ENCODE measurements around the gene DNAJC25. TPM values are rescaled to one million over a fixed set of nuclear protein-coding genes. Genes with fewer than 3 reads are reported as not detected.
A peak's percentile ranks its signal among the peaks of the same experiment; 100 is the strongest.

Gene DNAJC25
- total and polyA plus RNA-seq, 2 of the 13 experiments (the other 11 are each of a cell fraction or from before 2014, with no cell fraction given) = 5.7 to 10.2 TPM

- TF ChIP-seq ZNF564 (CRISPR knock-in tag; IDR thresholded peaks at IDR 0.05) (no peak), ZNF547 (CRISPR knock-in tag; IDR thresholded peaks at IDR 0.05) (peak; percentile 54), TEAD3 (CRISPR knock-in tag; optimal IDR thresholded peaks at IDR 0.05; ENCODE audit: borderline replicate concordance) (peak; percentile 7), NCOA2 (CRISPR knock-in tag; IDR thresholded peaks at IDR 0.05) (peak; percentile 23; the same call in 1 of the 2 replicates), HMGA1 (CRISPR knock-in tag; conservative IDR thresholded peaks at IDR 0.05) (no peak), ZNF850 (CRISPR knock-in tag; conservative IDR thresholded peaks at IDR 0.05) (0 out of 2 replicates have a peak, but pooled peaks have one; percentile 28), ZNF615 (CRISPR knock-in tag; IDR thresholded peaks at IDR 0.05; ENCODE audit: borderline replicate concordance) (0 out of 2 replicates have a peak, but pooled peaks have one; percentile 34), ZNF766 (CRISPR knock-in tag; IDR thresholded peaks at IDR 0.05; ENCODE audit: borderline replicate concordance) (no peak), ONECUT2 (CRISPR knock-in tag; IDR thresholded peaks at IDR 0.05) (no peak), ZNF335 (CRISPR knock-in tag; IDR thresholded peaks at IDR 0.05) (no peak), BCL3 (CRISPR knock-in tag; IDR thresholded peaks at IDR 0.05) (0 out of 2 replicates have a peak, but pooled peaks have one; percentile 40), GMEB1 (CRISPR knock-in tag; IDR thresholded peaks at IDR 0.05; ENCODE audit: borderline replicate concordance) (no peak), ZBTB7B (CRISPR knock-in tag; IDR thresholded peaks at IDR 0.05) (no peak; the same call in 1 of the 2 replicates), ZNF563 (CRISPR knock-in tag; IDR thresholded peaks at IDR 0.05) (no peak), ZNF629 (CRISPR knock-in tag; conservative IDR thresholded peaks at IDR 0.05) (0 out of 2 replicates have a peak, but pooled peaks have one; percentile 19), SMC3 (IDR thresholded peaks at IDR 0.05; ENCODE audit: low read length) (peak; percentile 78), ZNF792 (CRISPR knock-in tag; IDR thresholded peaks at IDR 0.05) (no peak), SRSF1 (optimal IDR thresholded peaks at IDR 0.05; ENCODE audit: low read depth, low read length) (no peak), RFXAP (CRISPR knock-in tag; IDR thresholded peaks at IDR 0.05; ENCODE audit: borderline replicate concordance) (0 out of 2 replicates have a peak, but pooled peaks have one; percentile 35), XBP1 (CRISPR knock-in tag; IDR thresholded peaks at IDR 0.05) (no peak), ELF3 (CRISPR knock-in tag; IDR thresholded peaks at IDR 0.05) (no peak), ZNF280B (CRISPR knock-in tag; IDR thresholded peaks at IDR 0.05; ENCODE audit: borderline replicate concordance) (no peak), NR2C2 (CRISPR knock-in tag; IDR thresholded peaks at IDR 0.05; ENCODE audit: borderline replicate concordance) (0 out of 2 replicates have a peak, but pooled peaks have one; percentile 25), ZNF331 (CRISPR knock-in tag; IDR thresholded peaks at IDR 0.05) (0 out of 2 replicates have a peak, but pooled peaks have one; percentile 10), EEA1 (CRISPR knock-in tag; IDR thresholded peaks at IDR 0.05; ENCODE audit: borderline replicate concordance) (no peak), MAFG (CRISPR knock-in tag; IDR thresholded peaks at IDR 0.05) (no peak)
Observed at GRCh38 chr9:111597852-111598732, 33.0 kb upstream of the DNAJC25 start (continued).

All from HepG2 (cell line).